ENCODE results near the gene MAST3. TPM values are rescaled to one million over a fixed set of nuclear protein-coding genes. Genes with fewer than 3 reads are reported as not detected.
A peak's percentile ranks its signal among the peaks of the same experiment; 100 is the strongest.

MAST3 gene
- total RNA-seq, 1 experiment from 2014 or later: 14.2 TPM

DNA sequence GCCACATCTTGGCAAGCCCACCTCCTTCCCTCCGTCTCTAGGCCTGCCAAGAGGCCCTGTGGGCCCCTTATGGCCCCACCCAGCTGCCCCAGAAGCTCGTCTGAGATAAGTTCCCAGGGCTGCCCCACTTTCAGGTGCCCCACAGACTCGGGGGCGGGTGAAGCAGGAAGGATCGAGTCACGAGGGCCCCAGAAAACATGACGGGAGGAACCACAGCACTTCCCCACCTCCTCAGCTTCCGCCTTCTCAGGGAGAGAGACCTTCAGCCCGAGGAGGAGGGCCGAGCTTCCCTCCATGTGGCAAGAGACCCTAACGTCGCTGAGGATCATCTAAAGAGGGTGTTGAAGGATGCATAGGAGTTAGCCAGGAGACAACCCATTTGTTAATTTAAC, 6.4 kb upstream of the MAST3 start:
- Histone ChIP-seq H4K20me1 (ENCODE audit: insufficient read depth) (no peaks in the 10 kb centered on the region), H3K4me2 (ENCODE audit: low read length) (no peak overlapping the region), H3K9me3 (ENCODE audit: control insufficient read depth in 1 of 2, insufficient read depth in 1 of 2, low read depth in 1 of 2, low read length in 2 of 2) (no peaks in the 10 kb centered on the region), H2AFZ (ENCODE audit: low read depth, low read length, poor library complexity, severe bottlenecking) (no peak overlapping the region), H3K36me3 (ENCODE audit: control insufficient read depth in 1 of 2, insufficient read depth in 2 of 2, low read length in 2 of 2) (no peaks in the 10 kb centered on the region), H3K27ac (ENCODE audit: low read depth, low read length) (no peak overlapping the region), H3K4me3 (replicated peaks in 1 of 2; ENCODE audit: low read depth in 1 of 2, low read length in 2 of 2) (no peak overlapping the region), H3K27me3 (ENCODE audit: insufficient read depth, low read length) (no peaks in the 10 kb centered on the region), H3K9me2 (ENCODE audit: insufficient read depth) (no peaks in the 10 kb centered on the region), H3K4me1 (ENCODE audit: control insufficient read depth in 1 of 2, insufficient read depth in 2 of 2, low read length in 2 of 2) (peaks cover 3 to 8% of the 10 kb centered on the region in 2 experiments; a peak in 3 of 4 replicates), H3K79me2 (ENCODE audit: insufficient read depth, low read length) (no peaks in the 10 kb centered on the region), H3K9ac (ENCODE audit: low read length) (no peak overlapping the region)
- TF ChIP-seq, protein P1, sequence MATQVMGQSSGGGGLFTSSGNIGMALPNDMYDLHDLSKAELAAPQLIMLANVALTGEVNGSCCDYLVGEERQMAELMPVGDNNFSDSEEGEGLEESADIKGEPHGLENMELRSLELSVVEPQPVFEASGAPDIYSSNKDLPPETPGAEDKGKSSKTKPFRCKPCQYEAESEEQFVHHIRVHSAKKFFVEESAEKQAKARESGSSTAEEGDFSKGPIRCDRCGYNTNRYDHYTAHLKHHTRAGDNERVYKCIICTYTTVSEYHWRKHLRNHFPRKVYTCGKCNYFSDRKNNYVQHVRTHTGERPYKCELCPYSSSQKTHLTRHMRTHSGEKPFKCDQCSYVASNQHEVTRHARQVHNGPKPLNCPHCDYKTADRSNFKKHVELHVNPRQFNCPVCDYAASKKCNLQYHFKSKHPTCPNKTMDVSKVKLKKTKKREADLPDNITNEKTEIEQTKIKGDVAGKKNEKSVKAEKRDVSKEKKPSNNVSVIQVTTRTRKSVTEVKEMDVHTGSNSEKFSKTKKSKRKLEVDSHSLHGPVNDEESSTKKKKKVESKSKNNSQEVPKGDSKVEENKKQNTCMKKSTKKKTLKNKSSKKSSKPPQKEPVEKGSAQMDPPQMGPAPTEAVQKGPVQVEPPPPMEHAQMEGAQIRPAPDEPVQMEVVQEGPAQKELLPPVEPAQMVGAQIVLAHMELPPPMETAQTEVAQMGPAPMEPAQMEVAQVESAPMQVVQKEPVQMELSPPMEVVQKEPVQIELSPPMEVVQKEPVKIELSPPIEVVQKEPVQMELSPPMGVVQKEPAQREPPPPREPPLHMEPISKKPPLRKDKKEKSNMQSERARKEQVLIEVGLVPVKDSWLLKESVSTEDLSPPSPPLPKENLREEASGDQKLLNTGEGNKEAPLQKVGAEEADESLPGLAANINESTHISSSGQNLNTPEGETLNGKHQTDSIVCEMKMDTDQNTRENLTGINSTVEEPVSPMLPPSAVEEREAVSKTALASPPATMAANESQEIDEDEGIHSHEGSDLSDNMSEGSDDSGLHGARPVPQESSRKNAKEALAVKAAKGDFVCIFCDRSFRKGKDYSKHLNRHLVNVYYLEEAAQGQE (IDR thresholded peaks at IDR 0.05; ENCODE audit: low read depth): no peak
- TF ChIP-seq EGR1 (IDR thresholded peaks at IDR 0.05; ENCODE audit: low read depth): no peak
- no peak for TF ChIP-seq SIN3A (IDR thresholded peaks at IDR 0.05; ENCODE audit: low read depth)
- no peak for TF ChIP-seq RAD21 (IDR thresholded peaks at IDR 0.05; ENCODE audit: low read depth)
- ATAC-seq (no peak), DNase-seq (ENCODE audit: low read depth, low spot score) (no peak)
- POLR2A ChIA-PET: no interaction called here
- intact Hi-C loops (cut with micrococcal nuclease): no loop called here
- CTCF ChIA-PET: no interaction called here
- BruUV-seq (replicated peaks): no TSS peak
- RAD21 ChIA-PET (ENCODE audit: low non-redundant PET in 1 of 2, low total read pairs in 2 of 2, uncharacterized antibody in 2 of 2, unreplicated experiment in 2 of 2): no interaction called here

DNA sequence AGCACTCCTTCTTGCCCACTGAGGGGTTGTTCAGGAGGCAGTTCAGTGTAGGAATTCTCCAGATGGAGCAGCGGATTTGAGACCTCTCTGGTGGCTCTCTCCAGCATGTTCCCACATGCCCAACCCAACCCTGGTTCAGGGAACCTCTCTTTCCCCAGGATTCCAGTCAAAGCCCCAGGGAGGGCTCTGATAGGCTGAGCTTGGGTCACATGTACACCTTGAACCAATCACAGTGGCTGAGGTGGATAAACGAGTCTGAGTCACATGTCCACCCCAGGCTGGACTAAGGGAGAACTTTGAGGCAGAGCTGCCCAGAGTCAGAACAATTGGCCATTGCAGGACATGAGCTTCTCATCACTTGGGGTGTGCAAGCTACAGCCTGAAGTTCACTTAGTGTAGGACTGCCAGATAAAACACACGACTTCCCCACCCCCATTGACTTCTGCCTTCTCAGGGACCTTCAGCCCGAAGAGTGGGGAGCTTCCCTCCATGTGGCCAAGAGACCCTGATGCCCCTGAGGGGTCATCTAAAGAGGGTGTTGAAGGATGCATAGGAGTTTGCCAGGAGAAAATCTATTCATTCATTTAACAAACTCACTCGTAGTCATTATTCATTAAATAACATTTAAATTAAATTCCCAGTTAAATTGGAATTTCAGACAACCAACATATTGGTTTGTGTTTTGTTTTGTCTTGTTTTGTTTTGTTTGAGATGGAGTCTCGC, 4.0 kb upstream of the MAST3 start:
- Histone ChIP-seq H3K27ac (ENCODE audit: low read depth, low read length) (no peak overlapping the region), H3K9me3 (ENCODE audit: control insufficient read depth in 1 of 2, insufficient read depth in 1 of 2, low read depth in 1 of 2, low read length in 2 of 2) (no peaks in the 10 kb centered on the region), H3K9me2 (ENCODE audit: insufficient read depth) (no peaks in the 10 kb centered on the region), H3K4me2 (ENCODE audit: low read length) (peak overlapping the region; percentile 27; the same call in 1 of the 2 replicates), H3K4me3 (replicated peaks in 1 of 2; ENCODE audit: low read depth in 1 of 2, low read length in 2 of 2) (no peak overlapping the region), H4K20me1 (ENCODE audit: insufficient read depth) (no peaks in the 10 kb centered on the region), H3K4me1 (ENCODE audit: control insufficient read depth in 1 of 2, insufficient read depth in 2 of 2, low read length in 2 of 2) (peaks cover 12 to 22% of the 10 kb centered on the region in 2 experiments; a peak in 3 of 4 replicates), H3K9ac (ENCODE audit: low read length) (no peak overlapping the region), H3K27me3 (ENCODE audit: insufficient read depth, low read length) (no peaks in the 10 kb centered on the region), H3K79me2 (ENCODE audit: insufficient read depth, low read length) (no peaks in the 10 kb centered on the region), H3K36me3 (ENCODE audit: control insufficient read depth in 1 of 2, insufficient read depth in 2 of 2, low read length in 2 of 2) (no peaks in the 10 kb centered on the region), H2AFZ (ENCODE audit: low read depth, low read length, poor library complexity, severe bottlenecking) (peak overlapping the region; percentile 56)
- POLR2A ChIA-PET: no interaction called here
- intact Hi-C loops (cut with micrococcal nuclease): no loop called here
- ATAC-seq: peak; percentile 68
- RAD21 ChIA-PET (ENCODE audit: low non-redundant PET in 1 of 2, low total read pairs in 2 of 2, uncharacterized antibody in 2 of 2, unreplicated experiment in 2 of 2): interaction anchor here (0.6 to 0.7 kb wide), 2 partner anchors 29 to 53 kb away, joined by 3 to 4 read pairs; no protein-coding TSS in a partner anchor
- peak; percentile 64 for DNase-seq (ENCODE audit: low read depth, low spot score)
- CTCF ChIA-PET: interaction anchor here (1.6 kb wide), 1 partner anchor 20 kb away, joined by 5 read pairs; no protein-coding TSS in a partner anchor
- TF ChIP-seq RAD21 (IDR thresholded peaks at IDR 0.05; ENCODE audit: low read depth): no peak
- TF ChIP-seq TCF7L2 (IDR thresholded peaks at IDR 0.05; ENCODE audit: borderline replicate concordance, extremely low read depth, insufficient read depth, insufficient read length): no peak
- peak; percentile 28; the same call in 1 of the 2 replicates for TF ChIP-seq CBX3 (IDR thresholded peaks at IDR 0.05; ENCODE audit: low read depth)
- TF ChIP-seq SP1 (IDR thresholded peaks at IDR 0.05; ENCODE audit: low read depth): no peak
- TF ChIP-seq, protein P2, sequence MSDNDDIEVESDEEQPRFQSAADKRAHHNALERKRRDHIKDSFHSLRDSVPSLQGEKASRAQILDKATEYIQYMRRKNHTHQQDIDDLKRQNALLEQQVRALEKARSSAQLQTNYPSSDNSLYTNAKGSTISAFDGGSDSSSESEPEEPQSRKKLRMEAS (IDR thresholded peaks at IDR 0.05): peak; percentile 91
- TF ChIP-seq ZNF274 (IDR thresholded peaks at IDR 0.05; ENCODE audit: low read depth, low read length): no peak
- TF ChIP-seq, protein P1 (IDR thresholded peaks at IDR 0.05; ENCODE audit: low read depth): no peak
- BruUV-seq (replicated peaks): no TSS peak

All from HCT116 (cell line).